ENCODE results near the gene PRKCZ. TPM values are rescaled to one million over a fixed set of nuclear protein-coding genes. Genes with fewer than 3 reads are reported as not detected.

Gene PRKCZ
- total RNA-seq (2014; rRNA removed; shearing (Covaris generic)) (0.63 and 1.4 TPM in 2 replicates), polyA plus RNA-seq (2016; fragmentation: Nextera tagmentation; extraction: Ambion mirVana) (2.8 and 3.4 TPM in 2 replicates)

- Histone ChIP-seq H3K4me1 (ENCODE audit: insufficient read depth) (peaks cover 4% of the 10 kb centered on the region; the same call in 1 of the 2 replicates), H3K79me2 (ENCODE audit: insufficient read depth) (no peaks in the 10 kb centered on the region), H3F3A (ENCODE audit: insufficient read depth) (no peaks in the 10 kb centered on the region), H3K27me3 (replicated peaks; ENCODE audit: insufficient read depth) (peaks cover 32% of the 10 kb centered on the region), H3K9ac (no peak within 1 kb of the TSS), H3K9me2 (ENCODE audit: insufficient read depth) (no peaks in the 10 kb centered on the region), H3K36me3 (ENCODE audit: low read depth) (no peaks in the 10 kb centered on the region), H2AFZ (no peak within 1 kb of the TSS), H4K20me1 (ENCODE audit: insufficient read depth) (no peaks in the 10 kb centered on the region), H3K9me3 (ENCODE audit: low read depth) (no peaks in the 10 kb centered on the region), H3K27ac (no peak within 1 kb of the TSS), H3K4me2 (ENCODE audit: unreplicated experiment) (no peak within 1 kb of the TSS), H3K4me3 (no peak within 1 kb of the TSS)
- in situ Hi-C loops (cut with MboI): no loop called here
- DNase-seq: no peak
- no peak for TF ChIP-seq EZH2phosphoT487 (IDR thresholded peaks at IDR 0.05; ENCODE audit: insufficient read depth, low read depth)
- TF ChIP-seq EZH2 (IDR thresholded peaks at IDR 0.05; ENCODE audit: insufficient read depth, poor library complexity, severe bottlenecking): no peak
- 6 to 15% methylated on average over 50 to 51 of the region's 83 CpGs for WGBS, 2 experiments (ENCODE audit: low coverage in 1 of 2, low lambda C conversion rate in 2 of 2, missing lambda C conversion rate in 2 of 2)
Observed at GRCh38 chr1:2049718-2050431, at the start of gene PRKCZ. Gene PRKCZ, plus strand, starts transcription at chr1:2050411. Its CDS starts 220 bp downstream, at chr1:2050631.

- Histone ChIP-seq H3K4me3 (no peak overlapping the region), H3K27me3 (replicated peaks; ENCODE audit: insufficient read depth) (peaks cover 32% of the 10 kb centered on the region), H3F3A (ENCODE audit: insufficient read depth) (no peaks in the 10 kb centered on the region), H4K20me1 (ENCODE audit: insufficient read depth) (no peaks in the 10 kb centered on the region), H3K36me3 (ENCODE audit: low read depth) (no peaks in the 10 kb centered on the region), H3K27ac (no peak overlapping the region), H3K4me1 (ENCODE audit: insufficient read depth) (no peaks in the 10 kb centered on the region), H3K4me2 (ENCODE audit: unreplicated experiment) (no peak overlapping the region), H3K79me2 (ENCODE audit: insufficient read depth) (no peaks in the 10 kb centered on the region), H3K9me3 (ENCODE audit: low read depth) (no peaks in the 10 kb centered on the region), H2AFZ (no peak overlapping the region), H3K9ac (no peak overlapping the region), H3K9me2 (ENCODE audit: insufficient read depth) (no peaks in the 10 kb centered on the region)
- DNase-seq: no peak
- in situ Hi-C loops (cut with MboI): no loop called here
- whole genome bisulfite sequencing, 2 experiments (ENCODE audit: low coverage in 1 of 2, low lambda C conversion rate in 2 of 2, missing lambda C conversion rate in 2 of 2): 42 to 50% methylated on average over 7 of the region's 7 CpGs
- no peak for TF ChIP-seq EZH2 (IDR thresholded peaks at IDR 0.05; ENCODE audit: insufficient read depth, poor library complexity, severe bottlenecking)
- TF ChIP-seq EZH2phosphoT487 (IDR thresholded peaks at IDR 0.05; ENCODE audit: insufficient read depth, low read depth): no peak
Observed at GRCh38 chr1:2000432-2000831, 49.8 kb upstream of the PRKCZ start.

DNA sequence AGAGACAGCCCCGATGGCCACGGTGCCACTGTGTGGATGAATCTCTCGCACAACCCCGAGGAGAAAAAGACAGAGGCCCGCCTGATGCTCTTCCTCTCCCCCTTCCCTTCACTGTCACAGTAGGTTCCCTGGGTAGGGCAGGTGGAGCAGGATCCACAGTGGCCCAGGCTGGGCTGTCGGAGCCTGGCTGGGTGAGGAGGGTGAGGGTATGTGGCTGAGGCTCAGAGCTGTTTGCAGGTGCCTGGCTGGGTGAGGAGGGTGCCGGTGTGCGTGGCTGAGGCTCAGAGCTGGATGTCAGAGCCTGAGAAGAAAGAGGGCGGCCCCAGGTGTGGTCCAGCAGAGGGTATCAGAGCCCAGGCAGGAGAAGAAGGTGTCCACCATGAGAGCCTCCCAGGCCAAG is 49.4 kb upstream of the PRKCZ start:
- peaks cover 32% of the 10 kb centered on the region for H3K27me3 ChIP-seq (replicated peaks; ENCODE audit: insufficient read depth)
- no peaks in the 10 kb centered on the region for H3K4me1 ChIP-seq (ENCODE audit: insufficient read depth)
- H3K27ac ChIP-seq: no peak overlapping the region
- H3K36me3 ChIP-seq (ENCODE audit: low read depth): no peaks in the 10 kb centered on the region
- no peak for DNase-seq
- no peaks in the 10 kb centered on the region for H3K79me2 ChIP-seq (ENCODE audit: insufficient read depth)
- H2AFZ ChIP-seq: no peak overlapping the region
- in situ Hi-C loops (cut with MboI): no loop called here
- no peak overlapping the region for H3K4me3 ChIP-seq
- H3K4me2 ChIP-seq (ENCODE audit: unreplicated experiment): no peak overlapping the region
- no peaks in the 10 kb centered on the region for H3F3A ChIP-seq (ENCODE audit: insufficient read depth)
- no peaks in the 10 kb centered on the region for H3K9me2 ChIP-seq (ENCODE audit: insufficient read depth)
- no peaks in the 10 kb centered on the region for H4K20me1 ChIP-seq (ENCODE audit: insufficient read depth)
- TF ChIP-seq EZH2phosphoT487 (IDR thresholded peaks at IDR 0.05; ENCODE audit: insufficient read depth, low read depth): no peak
- TF ChIP-seq EZH2 (IDR thresholded peaks at IDR 0.05; ENCODE audit: insufficient read depth, poor library complexity, severe bottlenecking): no peak
- H3K9me3 ChIP-seq (ENCODE audit: low read depth): no peaks in the 10 kb centered on the region
- 74 to 83% methylated on average over 9 of the region's 9 CpGs for WGBS, 2 experiments (ENCODE audit: low coverage in 1 of 2, low lambda C conversion rate in 2 of 2, missing lambda C conversion rate in 2 of 2)
- H3K9ac ChIP-seq: no peak overlapping the region

GRCh38 chr1:2001773-2002411 is 48.3 kb upstream of the PRKCZ start:
- Histone ChIP-seq H3F3A (ENCODE audit: insufficient read depth) (no peaks in the 10 kb centered on the region), H3K79me2 (ENCODE audit: insufficient read depth) (no peaks in the 10 kb centered on the region), H3K36me3 (ENCODE audit: low read depth) (no peaks in the 10 kb centered on the region), H3K27ac (no peak overlapping the region), H3K4me3 (no peak overlapping the region), H3K9me2 (ENCODE audit: insufficient read depth) (no peaks in the 10 kb centered on the region), H3K9me3 (ENCODE audit: low read depth) (no peaks in the 10 kb centered on the region), H3K4me1 (ENCODE audit: insufficient read depth) (no peaks in the 10 kb centered on the region), H3K9ac (no peak overlapping the region), H3K4me2 (ENCODE audit: unreplicated experiment) (no peak overlapping the region), H4K20me1 (ENCODE audit: insufficient read depth) (no peaks in the 10 kb centered on the region), H2AFZ (no peak overlapping the region), H3K27me3 (replicated peaks; ENCODE audit: insufficient read depth) (peaks cover 26% of the 10 kb centered on the region)
- WGBS, 2 experiments (ENCODE audit: low coverage in 1 of 2, low lambda C conversion rate in 2 of 2, missing lambda C conversion rate in 2 of 2): 60 to 69% methylated on average over 13 of the region's 13 CpGs
- DNase-seq: no peak
- in situ Hi-C loops (cut with MboI): no loop called here
- no peak for TF ChIP-seq EZH2 (IDR thresholded peaks at IDR 0.05; ENCODE audit: insufficient read depth, poor library complexity, severe bottlenecking)
- TF ChIP-seq EZH2phosphoT487 (IDR thresholded peaks at IDR 0.05; ENCODE audit: insufficient read depth, low read depth): no peak

All from GM23248 (cell line).